Measurements from ENCODE around the gene COL9A1.

The COL9A1 gene

GRCh38 chr6:70225055-70225454, 77.8 kb downstream of the COL9A1 start:
- no peak for DNase-seq (ENCODE audit: low read depth)

- no peak for DNase-seq (ENCODE audit: low read depth)
Measured at GRCh38 chr6:70222439-70222749, 80.5 kb downstream of the COL9A1 start.

DNA sequence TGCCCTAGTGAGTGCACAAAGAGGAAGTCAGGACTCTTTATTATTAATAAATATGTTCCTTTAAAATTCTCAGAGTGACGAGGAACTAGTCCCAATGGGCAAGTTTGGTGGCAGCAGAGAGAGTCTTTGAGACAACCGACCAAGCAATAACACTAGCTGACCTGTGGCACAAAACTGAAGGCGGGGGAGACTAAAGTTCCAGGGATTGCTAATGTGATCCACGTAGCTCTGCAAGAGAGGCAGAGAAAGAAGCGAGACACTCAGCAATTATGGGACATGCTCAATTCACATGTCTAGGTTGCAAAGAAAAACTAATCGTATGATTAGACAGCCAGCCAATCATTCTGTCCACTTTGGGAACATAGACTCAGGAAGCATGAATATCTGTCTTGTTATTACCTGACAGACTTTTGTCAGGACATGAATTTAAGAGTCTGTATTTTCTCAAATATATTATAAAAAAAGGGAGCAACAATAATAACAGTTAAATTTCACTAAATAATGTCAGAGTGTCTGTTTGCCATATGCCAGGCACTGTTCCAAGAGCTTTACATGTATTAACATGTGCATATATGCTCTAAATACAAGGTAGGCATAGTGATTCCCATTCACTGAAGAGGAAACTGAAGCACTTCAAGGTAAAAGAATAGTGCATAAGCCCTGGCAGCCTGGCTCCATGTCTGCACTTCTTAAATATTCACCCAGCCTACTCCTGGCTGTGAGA, 81.0 kb downstream of the COL9A1 start:
- DNase-seq (ENCODE audit: low read depth): no peak

DNA sequence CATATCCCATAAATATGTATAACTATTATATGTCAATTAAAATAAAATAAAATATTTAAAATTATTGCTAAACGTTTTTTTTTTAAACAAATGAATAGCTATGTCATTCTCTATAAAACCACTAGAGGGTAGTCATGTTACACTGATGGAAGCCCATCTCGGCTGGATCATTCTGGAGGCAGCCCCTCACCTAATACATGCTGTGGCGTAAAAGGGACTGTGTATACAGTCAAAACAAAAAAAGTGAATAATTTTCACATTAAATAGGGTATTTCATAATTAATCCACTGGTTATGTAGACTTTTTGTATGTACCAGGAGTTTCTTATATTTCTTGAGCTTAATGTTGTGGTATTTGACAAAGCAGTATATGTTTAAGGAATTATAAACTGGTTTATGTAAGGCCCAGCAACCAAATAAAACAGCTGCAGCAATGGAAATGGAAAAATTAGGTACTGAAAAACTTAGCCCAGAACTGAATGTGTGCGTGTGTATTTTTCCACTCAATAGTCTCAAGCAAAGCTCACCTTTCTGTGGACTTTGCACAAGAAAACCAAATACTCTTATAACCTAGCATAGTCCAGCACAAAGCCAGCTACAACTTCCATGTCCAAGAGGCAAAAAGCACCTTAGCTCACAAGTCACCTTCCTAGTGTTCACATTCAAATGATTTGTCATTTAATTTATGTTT, 81.7 kb downstream of the COL9A1 start:
- DNase-seq (ENCODE audit: low read depth): peak; percentile 15

DNA sequence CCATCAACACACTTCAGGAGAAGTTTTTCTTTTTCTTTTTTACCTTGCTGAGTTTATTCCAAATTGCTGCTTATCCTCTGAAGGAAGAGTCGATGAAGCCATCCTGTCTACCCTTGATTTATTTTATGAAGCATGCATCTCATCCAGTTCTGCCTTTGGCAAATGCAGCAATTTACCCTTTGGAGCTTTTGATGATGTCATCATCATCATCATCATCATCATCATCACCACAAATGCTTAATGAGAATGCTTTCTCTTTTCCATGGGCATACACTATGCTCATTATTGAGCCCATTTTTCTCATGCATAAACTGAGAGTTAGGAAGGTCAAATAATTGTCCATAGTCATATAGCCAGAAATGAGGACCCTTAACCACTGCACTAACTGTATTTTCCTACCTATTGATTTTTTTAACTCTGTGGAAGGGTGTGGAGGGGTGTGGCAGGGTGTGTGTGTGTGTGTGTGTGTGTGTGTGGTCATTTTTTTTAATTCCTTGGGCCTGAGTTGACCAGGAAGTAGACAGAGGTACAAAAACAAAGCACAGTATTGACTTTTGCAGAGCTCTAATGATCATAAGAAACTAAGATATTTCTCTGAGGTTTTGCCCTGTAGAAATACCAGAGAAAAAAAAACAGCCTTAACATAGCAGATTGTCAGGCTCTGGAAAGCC, 82.8 kb downstream of the COL9A1 start:
- DNase-seq (ENCODE audit: low read depth): no peak

GRCh38 chr6:70216767-70217166, 86.1 kb downstream of the COL9A1 start:
- DNase-seq (ENCODE audit: low read depth): no peak

- DNase-seq (ENCODE audit: low read depth): no peak
Measured at GRCh38 chr6:70215460-70216108, 87.3 kb downstream of the COL9A1 start.

- DNase-seq (ENCODE audit: low read depth): peak; percentile 3
Measured at GRCh38 chr6:70210462-70210861, 92.4 kb downstream of the COL9A1 start.

GRCh38 chr6:70208235-70208790, 94.6 kb downstream of the COL9A1 start:
- no peak for DNase-seq (ENCODE audit: low read depth)

DNA sequence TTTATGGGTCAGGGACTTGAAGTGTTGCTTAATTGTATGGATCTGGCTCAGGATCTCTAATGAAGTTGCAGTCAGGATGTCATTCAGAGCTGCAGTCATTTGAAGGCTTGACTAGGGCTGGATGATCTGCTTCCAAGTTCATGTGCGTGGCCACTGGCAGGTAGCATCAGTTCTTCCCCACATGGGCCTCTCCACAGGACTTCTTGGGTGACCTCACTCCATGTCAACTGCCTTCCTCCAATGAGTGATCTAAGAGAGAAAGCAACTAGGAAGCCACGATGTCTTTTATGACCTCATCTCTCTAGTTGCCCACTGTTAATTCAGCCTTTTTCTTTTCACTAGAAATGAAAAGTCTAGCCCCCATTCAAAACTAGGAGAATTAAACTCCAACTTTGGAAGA, 104.1 kb downstream of the COL9A1 start:
- DNase-seq (ENCODE audit: low read depth): no peak

DNA sequence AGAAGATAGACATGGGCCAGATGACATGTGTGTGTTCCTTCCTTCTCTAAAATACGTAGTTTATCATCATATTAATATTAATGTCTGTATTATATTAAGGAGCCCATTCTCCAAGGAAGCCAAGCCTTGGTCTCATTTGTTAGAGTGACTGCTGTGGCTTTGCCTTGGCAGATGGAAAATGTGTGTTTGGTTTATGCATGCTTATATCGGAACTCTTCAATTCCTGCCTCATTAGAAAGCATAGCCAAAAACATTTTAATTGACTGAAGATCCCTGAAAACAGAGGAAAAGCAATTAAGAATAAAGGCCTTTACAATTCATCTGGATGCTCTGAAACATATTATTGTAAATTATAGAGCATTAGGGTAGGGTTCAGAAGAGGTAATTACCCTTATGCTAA, 106.4 kb downstream of the COL9A1 start:
- no peak for DNase-seq (ENCODE audit: low read depth)

- DNase-seq (ENCODE audit: low read depth): no peak
Measured at GRCh38 chr6:70194421-70194820, 108.5 kb downstream of the COL9A1 start.

DNA sequence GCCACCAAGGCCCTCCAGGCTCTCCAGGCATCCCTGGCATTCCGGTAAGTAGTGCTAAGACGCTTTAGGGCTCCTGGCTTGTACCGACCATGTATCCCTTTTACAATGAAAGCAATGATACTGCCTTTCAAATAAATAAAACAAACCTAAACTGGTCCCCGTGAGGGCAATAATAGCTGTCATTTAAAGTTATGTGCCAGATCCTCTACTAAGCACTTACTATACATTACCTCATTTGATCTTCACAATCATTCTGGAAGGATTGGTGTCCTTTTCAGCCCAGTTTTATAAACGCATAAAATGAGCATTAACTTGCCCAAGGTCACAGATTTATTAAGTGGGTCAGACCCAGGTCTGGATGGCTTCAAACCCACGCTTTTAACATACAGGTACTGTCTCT, 114.7 kb downstream of the COL9A1 start:
- DNase-seq (ENCODE audit: low read depth): no peak

GRCh38 chr6:70186461-70186860, 116.4 kb downstream of the COL9A1 start:
- DNase-seq (ENCODE audit: low read depth): no peak

- no peak for DNase-seq (ENCODE audit: low read depth)
Measured at GRCh38 chr6:70184723-70185122, 118.2 kb downstream of the COL9A1 start.

DNA sequence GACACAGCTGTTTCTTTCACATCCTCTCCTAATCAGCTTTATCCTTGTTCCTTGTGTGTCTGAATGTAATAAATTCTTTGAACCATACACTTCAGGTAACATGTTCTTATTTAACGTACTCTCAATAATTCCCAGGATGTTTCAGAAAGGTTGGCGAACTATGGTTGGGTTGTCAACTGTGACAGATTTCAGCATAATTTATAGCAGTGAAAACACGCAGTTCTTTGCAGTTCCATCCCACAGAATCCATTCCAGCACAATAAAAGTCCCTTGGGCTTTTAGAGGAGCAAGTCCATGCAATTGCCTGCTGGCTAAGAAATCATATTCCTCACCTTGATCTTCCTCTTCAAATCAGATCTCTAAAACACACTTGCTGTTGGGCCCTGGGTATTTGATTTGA, 119.3 kb downstream of the COL9A1 start:
- no peak for DNase-seq (ENCODE audit: low read depth)

DNA sequence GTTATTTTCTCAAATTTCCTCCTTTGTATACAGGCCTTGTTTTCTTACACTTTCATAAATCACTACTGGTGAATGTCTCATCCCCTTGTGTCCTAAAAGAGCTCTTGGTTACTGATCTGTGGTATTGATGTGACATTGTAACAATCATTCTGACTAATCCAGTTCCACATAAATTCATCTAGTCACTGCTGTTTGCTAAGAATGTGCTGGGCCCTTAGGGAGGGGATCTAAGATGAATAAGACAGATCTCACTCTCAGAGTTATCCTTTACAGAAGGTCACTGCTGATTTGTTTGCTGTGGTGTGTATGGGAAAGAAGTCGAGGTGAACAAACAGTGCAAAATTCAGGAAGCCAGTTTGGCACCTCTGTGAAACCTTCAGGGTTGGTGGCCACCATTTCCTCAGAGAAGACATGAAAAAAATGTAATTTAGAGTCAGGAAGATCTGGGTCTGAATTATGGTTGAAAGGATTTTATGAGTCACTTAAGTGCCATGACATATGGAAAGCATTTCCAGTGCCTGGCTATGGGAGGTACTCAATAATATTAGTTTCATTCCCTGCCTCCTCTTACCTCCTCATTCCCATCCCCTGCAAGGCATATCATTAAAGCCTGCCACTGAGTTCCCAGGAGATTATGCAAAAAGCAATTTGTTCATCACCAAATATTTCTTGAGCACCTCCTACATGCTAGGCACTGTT, 121.8 kb downstream of the COL9A1 start:
- no peak for DNase-seq (ENCODE audit: low read depth)

DNA sequence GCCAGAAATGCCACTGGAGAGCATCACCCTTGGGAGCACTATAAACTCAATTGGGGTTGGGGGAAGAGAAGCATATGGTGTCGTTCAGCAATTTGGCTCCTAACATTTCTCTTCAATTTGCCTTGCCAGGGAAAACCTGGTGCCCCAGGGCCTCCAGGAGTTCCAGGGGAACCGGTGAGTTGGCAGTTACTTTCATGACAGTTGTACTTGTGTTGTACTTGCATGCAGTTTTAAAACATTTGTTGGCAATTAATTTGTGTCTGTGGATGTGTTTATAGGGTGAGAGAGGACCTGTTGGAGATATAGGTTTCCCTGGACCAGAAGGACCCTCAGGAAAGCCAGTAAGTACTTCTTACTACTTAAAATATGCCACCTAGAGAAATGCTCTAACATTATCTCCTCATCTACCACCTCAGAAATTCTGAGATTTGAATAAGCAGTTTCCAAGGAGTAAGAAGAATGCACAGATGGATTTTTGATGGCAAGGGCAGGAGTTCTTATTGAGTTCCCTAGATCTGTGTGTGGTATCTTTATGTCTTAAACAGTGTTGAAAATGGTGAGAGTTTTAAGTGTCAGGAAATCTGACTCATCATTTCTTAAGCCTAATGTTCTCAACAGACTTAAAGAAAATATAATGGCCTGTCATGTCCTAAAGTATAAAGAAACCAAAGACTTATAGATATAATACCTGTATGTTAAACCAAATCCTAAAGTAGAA, 122.5 kb downstream of the COL9A1 start:
- DNase-seq (ENCODE audit: low read depth): no peak

GRCh38 chr6:70176842-70177550, 125.9 kb downstream of the COL9A1 start:
- no peak for DNase-seq (ENCODE audit: low read depth)

GRCh38 chr6:70175770-70176169, 127.1 kb downstream of the COL9A1 start:
- DNase-seq (ENCODE audit: low read depth): no peak

DNA sequence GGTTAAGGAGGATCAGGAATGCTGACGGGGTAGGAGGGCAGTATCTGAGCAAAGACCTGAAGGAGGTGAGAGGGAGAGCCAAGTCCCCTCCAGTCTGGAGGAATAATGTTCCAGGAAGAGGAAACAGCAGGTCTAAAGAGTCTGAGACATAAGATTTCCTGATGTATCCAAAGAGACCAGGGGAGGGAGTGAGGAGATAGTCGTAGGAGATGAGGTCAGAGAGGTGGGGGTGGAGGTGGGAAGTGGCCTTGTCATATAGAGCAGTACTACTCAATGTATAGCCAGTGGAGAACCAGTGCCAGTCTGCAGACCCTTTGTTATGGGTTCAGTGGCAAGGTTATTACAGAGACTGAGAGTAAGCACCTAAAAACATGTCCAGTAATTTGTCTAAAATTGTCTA, 130.6 kb downstream of the COL9A1 start:
- no peak for DNase-seq (ENCODE audit: low read depth)
